Mesendoderm (in vitro differentiated cells): Measurements from ENCODE around the gene IRX5.

Experiments
- DNase-seq: peaks from one replicate; pipeline ENCODE4 v3.0.0; 2013
- H2AK5ac ChIP-seq: 2 replicates; pipeline ENCODE4 v1.6.1; 2013; ENCODE audit warnings: low read length, inconsistent platforms
- H2BK120ac ChIP-seq: 2 replicates; pipeline ENCODE4 v1.6.1; 2013; ENCODE audit warnings: low read depth, mild to moderate bottlenecking, low read length, moderate library complexity, mixed read lengths
- H2BK15ac ChIP-seq: replicated peaks from 2 replicates; pipeline ENCODE4 v1.6.1; 2013; ENCODE audit warnings: low read depth, mild to moderate bottlenecking, moderate library complexity
- H2BK5ac ChIP-seq: 2 replicates; pipeline ENCODE4 v1.6.1; 2013; ENCODE audit warnings: low read length, inconsistent platforms
- H3K18ac ChIP-seq: 2 replicates; pipeline ENCODE4 v1.6.1; 2013; ENCODE audit warnings: mild to moderate bottlenecking, low read length, mixed read lengths
- H3K23ac ChIP-seq: one replicate; pipeline ENCODE4 v1.6.1; 2013; ENCODE audit warnings: low read length
- H3K27ac ChIP-seq: 2 replicates; pipeline ENCODE4 v1.5.1; 2013; ENCODE audit warnings: low read depth, mild to moderate bottlenecking, inconsistent platforms, low read length, moderate library complexity
- H3K27me3 ChIP-seq: 2 replicates; pipeline ENCODE4 v1.6.1; 2013; ENCODE audit warnings: low read length, control low read depth, mild to moderate bottlenecking, inconsistent platforms; ENCODE audit not compliant: insufficient read depth, poor library complexity
- H3K36me3 ChIP-seq: 2 replicates; pipeline ENCODE4 v1.6.1; 2013; ENCODE audit warnings: low read length, inconsistent platforms; ENCODE audit not compliant: control insufficient read depth, insufficient read depth
- H3K4ac ChIP-seq: one replicate; pipeline ENCODE4 v1.6.1; 2013; ENCODE audit warnings: low read depth, mild to moderate bottlenecking, low read length, moderate library complexity
- H3K4me1 ChIP-seq: 2 replicates; pipeline ENCODE4 v1.6.1; 2013; ENCODE audit warnings: low read depth, low read length, inconsistent platforms; ENCODE audit not compliant: control insufficient read depth
- H3K4me2 ChIP-seq: 2 replicates; pipeline ENCODE4 v1.6.1; 2013; ENCODE audit warnings: low read length
- H3K4me3 ChIP-seq: 2 replicates; pipeline ENCODE4 v1.5.1; 2013; ENCODE audit warnings: mild to moderate bottlenecking, low read length
- H3K56ac ChIP-seq: one replicate; pipeline ENCODE4 v1.6.1; 2013; ENCODE audit warnings: low read length
- H3K79me1 ChIP-seq: 2 replicates; pipeline ENCODE4 v1.6.1; 2013; ENCODE audit warnings: low read length, inconsistent platforms
- H3K79me2 ChIP-seq: 2 replicates; pipeline ENCODE4 v1.6.1; 2013; ENCODE audit warnings: mild to moderate bottlenecking, low read length; ENCODE audit not compliant: control insufficient read depth, insufficient read depth
- H3K9ac ChIP-seq: 2 replicates; pipeline ENCODE4 v1.6.1; 2013; ENCODE audit warnings: low read length, inconsistent platforms
- H4K5ac ChIP-seq: one replicate; pipeline ENCODE4 v1.6.1; 2013; ENCODE audit warnings: low read length
- H4K8ac ChIP-seq: one replicate; pipeline ENCODE4 v1.6.1; 2013; ENCODE audit warnings: low read depth, mild to moderate bottlenecking, control low read depth, low read length, moderate library complexity
- WGBS: extraction: QIAGEN DNeasy Blood & Tissue Kit; methylation state at CpG from one replicate; pipeline ENCODE4 v1.1.7; 2013; ENCODE audit warnings: low lambda C conversion rate, missing lambda C conversion rate; ENCODE audit not compliant: insufficient coverage; ENCODE audit errors: extremely low coverage; 5-methylcytosine and 5-hydroxymethylcytosine counted together

Gene IRX5

DNA sequence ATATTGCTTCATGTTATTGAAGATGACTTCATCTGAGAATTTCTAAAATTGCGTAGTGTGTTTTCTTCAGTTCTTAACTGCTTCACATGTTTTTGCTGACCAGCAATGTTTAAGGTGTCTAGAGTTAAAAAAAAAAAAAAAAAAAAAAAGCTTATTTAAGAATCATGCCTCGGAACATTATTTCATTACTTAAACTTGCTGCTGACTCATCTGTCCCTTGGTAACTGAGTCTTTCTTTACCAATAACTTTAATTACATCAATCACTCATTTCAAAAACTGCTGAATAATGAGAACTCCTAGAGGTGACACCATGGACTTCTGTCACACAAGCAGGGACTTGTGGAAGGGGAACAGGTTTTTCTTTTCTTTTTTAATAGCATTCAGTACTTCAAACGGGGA is 16.2 kb downstream of the IRX5 start:
- Histone ChIP-seq H3K79me2 (no peaks in the 10 kb centered on the region), H3K27ac (no peak overlapping the region), H3K4me2 (no peak overlapping the region), H3K9ac (no peak overlapping the region), H2BK120ac (no peak overlapping the region), H3K27me3 (no peaks in the 10 kb centered on the region), H2BK15ac (no peak overlapping the region), H3K18ac (no peak overlapping the region), H3K4ac (no peak overlapping the region), H2BK5ac (no peak overlapping the region), H2AK5ac (no peak overlapping the region), H3K4me1 (no peaks in the 10 kb centered on the region), H3K23ac (no peak overlapping the region), H3K56ac (no peak overlapping the region), H4K8ac (no peak overlapping the region), H3K4me3 (no peak overlapping the region), H3K79me1 (no peaks in the 10 kb centered on the region), H4K5ac (no peak overlapping the region), H3K36me3 (no peaks in the 10 kb centered on the region)
- no CpG with 5 or more reads among the region's 3 CpGs for WGBS
- DNase-seq: no peak

DNA sequence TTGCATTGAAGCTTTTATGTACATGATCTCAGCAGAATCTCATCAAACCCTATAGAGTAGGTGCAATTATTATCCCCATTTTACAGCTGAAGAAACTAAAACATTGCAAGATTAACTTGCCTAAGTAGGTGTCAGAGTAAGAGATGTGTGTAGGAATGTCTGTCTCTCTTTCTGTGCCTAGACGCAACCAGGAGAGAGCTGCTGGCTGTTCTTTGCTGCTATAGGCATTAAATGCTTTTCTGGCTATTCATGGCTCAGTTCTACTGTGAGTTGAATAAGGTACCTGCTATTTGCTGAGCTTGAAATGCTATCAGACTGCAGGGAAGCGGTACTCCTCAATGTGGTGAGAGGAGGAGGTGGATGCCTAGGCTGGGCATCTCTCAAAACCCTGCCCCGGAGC is 17.0 kb downstream of the IRX5 start:
- no peaks in the 10 kb centered on the region for H3K36me3 ChIP-seq

DNA sequence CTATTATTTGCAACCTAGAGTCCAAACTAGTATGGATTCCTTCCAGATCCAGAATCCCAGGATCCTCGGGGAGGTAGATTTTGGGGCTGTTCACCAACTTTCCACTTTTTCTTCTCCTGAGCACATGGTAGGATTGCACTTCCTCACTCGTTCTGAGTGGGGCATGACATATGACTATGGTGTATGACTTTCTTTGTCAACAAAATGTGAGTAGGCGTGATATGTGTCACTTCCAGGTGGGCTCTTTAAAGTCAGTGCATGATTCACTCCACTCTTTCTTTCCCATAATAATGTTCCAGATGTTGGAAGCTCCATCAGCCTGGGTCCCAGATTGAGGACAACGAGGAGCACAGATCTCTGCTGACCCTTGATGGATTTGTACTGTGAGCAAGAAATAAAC is 21.5 kb downstream of the IRX5 start:
- Histone ChIP-seq H3K4me3 (no peak overlapping the region), H3K36me3 (no peaks in the 10 kb centered on the region), H3K18ac (no peak overlapping the region), H3K9ac (no peak overlapping the region), H3K79me1 (no peaks in the 10 kb centered on the region), H4K8ac (no peak overlapping the region), H2BK120ac (no peak overlapping the region), H3K4me1 (no peaks in the 10 kb centered on the region), H3K27ac (no peak overlapping the region), H2BK15ac (no peak overlapping the region), H3K27me3 (no peaks in the 10 kb centered on the region), H2AK5ac (no peak overlapping the region), H3K4me2 (no peak overlapping the region), H2BK5ac (no peak overlapping the region), H3K56ac (no peak overlapping the region), H3K23ac (no peak overlapping the region), H4K5ac (no peak overlapping the region), H3K4ac (no peak overlapping the region), H3K79me2 (no peaks in the 10 kb centered on the region)
- WGBS: no CpG with 5 or more reads among the region's 4 CpGs
- DNase-seq: no peak

More for the DNA sequence above, 17.0 kb downstream of the IRX5 start:
- H4K5ac ChIP-seq: no peak overlapping the region
- no CpG with 5 or more reads among the region's 3 CpGs for WGBS
- H3K18ac ChIP-seq: no peak overlapping the region
- H2BK15ac ChIP-seq: no peak overlapping the region
- no peak overlapping the region for H3K56ac ChIP-seq
- no peak overlapping the region for H2BK5ac ChIP-seq
- H3K23ac ChIP-seq: no peak overlapping the region
- no peaks in the 10 kb centered on the region for H3K27me3 ChIP-seq
- no peaks in the 10 kb centered on the region for H3K79me2 ChIP-seq
- no peaks in the 10 kb centered on the region for H3K4me1 ChIP-seq
- no peak overlapping the region for H3K4me2 ChIP-seq
- H3K79me1 ChIP-seq: no peaks in the 10 kb centered on the region
- H3K9ac ChIP-seq: no peak overlapping the region
- no peak overlapping the region for H2BK120ac ChIP-seq
- DNase-seq: no peak
- no peak overlapping the region for H4K8ac ChIP-seq
- H3K27ac ChIP-seq: no peak overlapping the region
- H3K4ac ChIP-seq: no peak overlapping the region
- H3K4me3 ChIP-seq: no peak overlapping the region
- no peak overlapping the region for H2AK5ac ChIP-seq

DNA sequence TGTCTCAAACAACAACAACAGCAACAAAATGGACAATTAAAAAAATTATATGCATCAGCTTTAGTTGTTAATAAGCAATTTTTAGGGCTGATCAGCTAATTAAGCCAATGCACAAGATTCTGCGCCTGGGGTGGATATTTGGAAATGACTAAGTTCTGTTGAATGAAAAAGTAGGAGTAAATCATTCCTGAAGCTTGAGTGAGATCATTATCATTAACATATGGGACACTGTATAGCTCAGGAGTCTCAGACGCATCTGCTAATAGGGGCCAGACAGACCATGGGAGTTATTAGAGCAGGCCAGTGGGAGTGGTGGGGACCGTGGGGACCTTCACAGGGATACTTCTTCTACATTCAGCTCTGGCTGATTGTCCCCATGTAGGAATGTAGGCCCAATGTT is 22.8 kb downstream of the IRX5 start:
- no peak overlapping the region for H2BK120ac ChIP-seq
- H4K8ac ChIP-seq: no peak overlapping the region
- no peak overlapping the region for H3K4me2 ChIP-seq
- H3K4ac ChIP-seq: no peak overlapping the region
- no peak overlapping the region for H3K56ac ChIP-seq
- DNase-seq: no peak
- no CpG with 5 or more reads among the region's 3 CpGs for WGBS
- H3K18ac ChIP-seq: no peak overlapping the region
- no peaks in the 10 kb centered on the region for H3K27me3 ChIP-seq
- H4K5ac ChIP-seq: no peak overlapping the region
- no peaks in the 10 kb centered on the region for H3K36me3 ChIP-seq
- no peaks in the 10 kb centered on the region for H3K79me2 ChIP-seq
- H3K4me3 ChIP-seq: no peak overlapping the region
- no peak overlapping the region for H2BK15ac ChIP-seq
- H3K79me1 ChIP-seq: no peaks in the 10 kb centered on the region
- no peak overlapping the region for H3K23ac ChIP-seq
- no peak overlapping the region for H3K9ac ChIP-seq
- no peak overlapping the region for H2AK5ac ChIP-seq
- H3K4me1 ChIP-seq: no peaks in the 10 kb centered on the region
- no peak overlapping the region for H2BK5ac ChIP-seq
- H3K27ac ChIP-seq: no peak overlapping the region

DNA sequence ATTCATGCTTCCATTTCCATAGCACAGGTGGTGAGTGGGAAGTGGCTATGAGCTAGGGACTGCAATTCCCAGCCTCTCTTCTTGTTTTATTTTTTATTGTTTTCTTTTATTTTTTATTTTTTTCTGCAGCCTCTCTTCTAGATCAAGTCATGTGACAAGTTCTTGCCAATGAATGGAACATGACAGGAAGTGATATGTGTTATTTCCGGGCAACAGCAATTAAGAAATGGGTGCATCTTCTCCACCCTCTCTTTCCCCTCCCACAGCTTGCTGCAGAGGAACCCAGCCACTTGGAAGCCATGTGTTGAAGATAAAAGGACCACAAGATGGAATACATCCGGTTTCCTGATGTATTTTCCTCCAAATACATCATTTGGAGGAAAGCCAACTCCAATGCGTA is 23.6 kb downstream of the IRX5 start:
- Histone ChIP-seq H3K4me2 (no peak overlapping the region), H2BK5ac (no peak overlapping the region), H3K4ac (no peak overlapping the region), H4K5ac (no peak overlapping the region), H4K8ac (no peak overlapping the region), H2BK15ac (no peak overlapping the region), H3K18ac (no peak overlapping the region), H3K23ac (no peak overlapping the region), H2BK120ac (no peak overlapping the region), H3K56ac (no peak overlapping the region), H3K36me3 (no peaks in the 10 kb centered on the region), H2AK5ac (no peak overlapping the region), H3K79me2 (no peaks in the 10 kb centered on the region), H3K4me1 (no peaks in the 10 kb centered on the region), H3K79me1 (no peaks in the 10 kb centered on the region), H3K4me3 (no peak overlapping the region), H3K27me3 (no peaks in the 10 kb centered on the region), H3K27ac (no peak overlapping the region), H3K9ac (no peak overlapping the region)
- DNase-seq: no peak
- no CpG with 5 or more reads among the region's 3 CpGs for WGBS

DNA sequence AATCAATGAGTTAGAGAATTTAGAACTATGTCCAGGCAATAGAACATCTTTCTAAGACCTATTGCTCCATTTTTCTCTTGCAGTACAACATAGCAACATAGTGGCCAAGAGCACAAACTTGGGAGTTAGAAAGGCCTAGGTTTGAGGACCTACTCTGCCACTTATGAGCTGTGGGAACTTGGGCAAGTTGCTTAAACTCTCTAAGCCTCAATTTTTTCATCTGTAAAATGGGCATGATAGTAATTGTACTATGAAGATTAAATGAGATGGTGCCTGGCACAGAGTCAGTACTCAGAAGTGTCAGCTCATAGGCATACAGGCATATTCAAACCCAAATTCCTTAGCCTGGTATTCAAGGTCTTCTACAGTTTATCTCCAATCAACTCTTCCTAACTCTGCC is 25.1 kb downstream of the IRX5 start:
- Histone ChIP-seq H3K18ac (no peak overlapping the region), H3K36me3 (no peaks in the 10 kb centered on the region), H3K4me2 (no peak overlapping the region), H3K4me1 (no peaks in the 10 kb centered on the region), H3K27me3 (no peaks in the 10 kb centered on the region), H2AK5ac (no peak overlapping the region), H3K79me2 (no peaks in the 10 kb centered on the region), H2BK15ac (no peak overlapping the region), H2BK120ac (no peak overlapping the region), H3K56ac (no peak overlapping the region), H3K27ac (no peak overlapping the region), H3K4ac (no peak overlapping the region), H4K5ac (no peak overlapping the region), H4K8ac (no peak overlapping the region), H2BK5ac (no peak overlapping the region), H3K23ac (no peak overlapping the region), H3K9ac (no peak overlapping the region), H3K4me3 (no peak overlapping the region), H3K79me1 (no peaks in the 10 kb centered on the region)
- DNase-seq: no peak
